A673 (cell line): Measurements from ENCODE around the gene CTSD. TPM values are rescaled to one million over a fixed set of nuclear protein-coding genes. Genes with fewer than 3 reads are reported as not detected.

Experiments used
- BruUV-seq: library from RNA; stranded (reverse); fragments of 400-500 nt; replicated peaks from 2 replicates; lab custom pipeline; 2021; lab: Mats Ljungman, UMichigan
- CTCF ChIA-PET: fragments of 300-600 bp; sonication (Branson Sonifier 250); formaldehyde crosslinking; loops from one replicate; lab custom pipeline; 2022; ENCODE audit warnings: antibody characterized with exemption; lab: Charles Lee
- POLR2A ChIA-PET: fragments of 300-600 bp; sonication (Branson Sonifier 250); formaldehyde crosslinking; loops from one replicate; lab custom pipeline; 2022; ENCODE audit warnings: antibody characterized with exemption; ENCODE audit not compliant: low non-redundant PET; lab: Charles Lee
- DNase-seq: peaks from one replicate; pipeline ENCODE4 v3.0.0-alpha.2; 2015; ENCODE audit warnings: low spot score
- H3K27ac ChIP-seq: fragments of 200-600 bp; sonication (generic); 2 replicates; pipeline ENCODE4 v1.5.1; 2016; ENCODE audit warnings: mixed run types, low read depth, mild to moderate bottlenecking, mixed read lengths, antibody characterized with exemption, low read length; ENCODE audit not compliant: poor library complexity, severe bottlenecking
- H3K27me3 ChIP-seq: fragments of 200-600 bp; sonication (generic); replicated peaks from 2 replicates; pipeline ENCODE4 v1.6.1; 2017; ENCODE audit warnings: mixed run types, low read depth, mild to moderate bottlenecking, mixed read lengths, antibody characterized with exemption, low read length; ENCODE audit not compliant: insufficient read depth, poor library complexity
- H3K36me3 ChIP-seq: fragments of 200-600 bp; sonication (generic); 2 replicates; pipeline ENCODE4 v1.6.1; 2016; ENCODE audit warnings: mixed run types, mild to moderate bottlenecking, mixed read lengths, antibody characterized with exemption, low read length; ENCODE audit not compliant: insufficient read depth, poor library complexity, severe bottlenecking
- H3K4me1 ChIP-seq: fragments of 200-600 bp; sonication (generic); 2 replicates; pipeline ENCODE4 v1.6.1; 2017; ENCODE audit warnings: mixed run types, mild to moderate bottlenecking, mixed read lengths, antibody characterized with exemption, low read length; ENCODE audit not compliant: insufficient read depth, poor library complexity, severe bottlenecking
- H3K4me3 ChIP-seq: fragments of 200-600 bp; sonication (generic); 2 replicates; pipeline ENCODE4 v1.5.1; 2016; ENCODE audit warnings: low read depth, mixed run types, mild to moderate bottlenecking, mixed read lengths, low read length; ENCODE audit not compliant: poor library complexity, severe bottlenecking
- H3K9me3 ChIP-seq: fragments of 200-600 bp; sonication (generic); 2 replicates; pipeline ENCODE4 v1.6.1; 2016; ENCODE audit warnings: mixed run types, low read depth, mild to moderate bottlenecking, mixed read lengths, antibody characterized with exemption, low read length; ENCODE audit not compliant: poor library complexity, severe bottlenecking
- EZH2 ChIP-seq: fragments of 200-600 bp; sonication (generic); IDR thresholded peaks from 2 replicates; pipeline ENCODE4 v1.6.1; 2017; ENCODE audit warnings: borderline replicate concordance, low read depth, mild to moderate bottlenecking, mixed read lengths, antibody characterized with exemption, low read length; ENCODE audit not compliant: poor library complexity, severe bottlenecking
- intact Hi-C: fragments of 100-400 bp; cut with micrococcal nuclease; formaldehyde crosslinking; loops from one replicate; pipeline ENCODE4 v1.10.0; 2022; ENCODE audit not compliant: unreplicated experiment
- total RNA-seq: library from RNA; stranded (reverse); gene quantifications from 2 replicates; pipeline ENCODE4 v1.2.3, GENCODE V29; 2021
- TF ChIP-seq, protein P1 (sequence below): fragments of 300-800, 200-600 bp; sonication (generic); conservative IDR thresholded peaks from 2 replicates; pipeline ENCODE4 v1.5.1; 2017; ENCODE audit warnings: low read depth, mild to moderate bottlenecking, antibody characterized with exemption, low read length, moderate library complexity, mixed read lengths

CTSD gene
- total RNA-seq, 1 experiment from 2014 or later = 159 TPM

DNA sequence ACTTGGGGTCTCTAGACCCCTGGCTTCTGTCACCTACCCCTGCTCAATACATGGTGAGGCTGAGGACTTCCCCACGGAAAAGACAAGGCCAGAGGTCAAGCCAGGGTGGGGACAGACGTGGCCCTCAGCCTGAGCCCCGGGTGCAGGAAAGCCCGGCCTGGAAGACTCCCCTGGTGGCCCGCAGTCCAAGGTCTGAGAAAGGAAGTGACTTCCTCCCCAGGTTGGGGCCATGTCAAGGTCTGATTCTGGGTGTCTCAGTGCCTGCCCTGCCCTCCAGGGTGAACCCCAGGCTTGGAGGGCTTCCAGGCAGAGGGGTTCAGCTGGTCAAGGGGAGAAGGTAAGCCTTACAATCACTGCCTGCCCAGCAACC lies 3.9 kb downstream of the CTSD start:
- Histone ChIP-seq H3K27ac (no peak overlapping the region), H3K27me3 (no peaks in the 10 kb centered on the region), H3K4me3 (no peak overlapping the region), H3K36me3 (no peaks in the 10 kb centered on the region), H3K9me3 (no peaks in the 10 kb centered on the region), H3K4me1 (no peaks in the 10 kb centered on the region)
- intact Hi-C loops = no loop called here
- BruUV-seq = no TSS peak
- no peak for DNase-seq
- ChIA-PET POLR2A (no interaction called here), CTCF (no interaction called here)
- no peak for TF ChIP-seq EZH2
- TF ChIP-seq, protein P1, sequence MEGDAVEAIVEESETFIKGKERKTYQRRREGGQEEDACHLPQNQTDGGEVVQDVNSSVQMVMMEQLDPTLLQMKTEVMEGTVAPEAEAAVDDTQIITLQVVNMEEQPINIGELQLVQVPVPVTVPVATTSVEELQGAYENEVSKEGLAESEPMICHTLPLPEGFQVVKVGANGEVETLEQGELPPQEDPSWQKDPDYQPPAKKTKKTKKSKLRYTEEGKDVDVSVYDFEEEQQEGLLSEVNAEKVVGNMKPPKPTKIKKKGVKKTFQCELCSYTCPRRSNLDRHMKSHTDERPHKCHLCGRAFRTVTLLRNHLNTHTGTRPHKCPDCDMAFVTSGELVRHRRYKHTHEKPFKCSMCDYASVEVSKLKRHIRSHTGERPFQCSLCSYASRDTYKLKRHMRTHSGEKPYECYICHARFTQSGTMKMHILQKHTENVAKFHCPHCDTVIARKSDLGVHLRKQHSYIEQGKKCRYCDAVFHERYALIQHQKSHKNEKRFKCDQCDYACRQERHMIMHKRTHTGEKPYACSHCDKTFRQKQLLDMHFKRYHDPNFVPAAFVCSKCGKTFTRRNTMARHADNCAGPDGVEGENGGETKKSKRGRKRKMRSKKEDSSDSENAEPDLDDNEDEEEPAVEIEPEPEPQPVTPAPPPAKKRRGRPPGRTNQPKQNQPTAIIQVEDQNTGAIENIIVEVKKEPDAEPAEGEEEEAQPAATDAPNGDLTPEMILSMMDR = no peak

GRCh38 chr11:1759151-1759850 lies 4.4 kb downstream of the CTSD start:
- TF ChIP-seq, protein P1 = no peak
- TF ChIP-seq EZH2 = no peak
- H3K36me3 ChIP-seq = no peaks in the 10 kb centered on the region
- CTCF ChIA-PET = no interaction called here

DNA sequence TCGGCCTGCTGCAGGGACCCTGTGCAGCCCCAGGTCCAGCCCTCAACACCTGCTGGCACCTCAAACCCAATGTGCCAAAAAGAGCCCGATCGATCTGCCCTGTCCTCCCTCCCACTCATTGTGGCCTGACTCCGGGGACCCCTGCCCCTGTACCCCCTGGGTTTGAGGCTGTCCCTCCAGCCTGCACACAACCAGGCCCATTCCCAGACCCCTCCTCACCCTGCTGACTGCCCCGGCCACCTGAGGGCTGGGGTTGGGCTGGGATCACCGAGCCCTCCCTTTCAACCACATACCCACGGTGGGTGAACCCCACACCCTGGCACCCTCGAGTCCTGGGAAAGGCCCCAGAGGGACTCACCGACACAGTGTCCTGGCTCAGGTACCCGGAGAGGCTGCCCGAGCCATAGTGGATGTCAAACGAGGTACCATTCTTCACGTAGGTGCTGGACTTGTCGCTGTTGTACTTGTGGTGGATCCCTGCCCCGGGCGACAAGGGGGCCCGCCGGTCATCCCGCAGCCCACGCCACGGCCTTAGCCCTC lies 5.0 kb downstream of the CTSD start:
- Histone ChIP-seq H3K36me3 (no peaks in the 10 kb centered on the region), H3K27ac (no peak overlapping the region), H3K4me3 (no peak overlapping the region), H3K27me3 (no peaks in the 10 kb centered on the region), H3K4me1 (no peaks in the 10 kb centered on the region), H3K9me3 (no peaks in the 10 kb centered on the region)
- no peak for DNase-seq
- intact Hi-C loops = no loop called here
- ChIA-PET POLR2A (no interaction called here), CTCF (no interaction called here)
- TF ChIP-seq, protein P1 = no peak
- TF ChIP-seq EZH2 = no peak
- no TSS peak for BruUV-seq

More at GRCh38 chr11:1759151-1759850, 4.4 kb downstream of the CTSD start:
- H3K27ac ChIP-seq = no peak overlapping the region
- no peaks in the 10 kb centered on the region for H3K27me3 ChIP-seq
- intact Hi-C loops = no loop called here
- H3K4me1 ChIP-seq = no peaks in the 10 kb centered on the region
- BruUV-seq = no TSS peak
- no peak for DNase-seq
- H3K4me3 ChIP-seq = no peak overlapping the region
- no peaks in the 10 kb centered on the region for H3K9me3 ChIP-seq
- POLR2A ChIA-PET = no interaction called here
